Cardiac muscle cell (in vitro differentiated cells and primary cell): ENCODE results near the gene S1PR3. TPM values are rescaled to one million over a fixed set of nuclear protein-coding genes. Genes with fewer than 3 reads are reported as not detected.
A peak's percentile ranks its signal among the peaks of the same experiment; 100 is the strongest.

Experiments
- DNase-seq, 2 donors: peaks; one replicate each; pipeline versions ENCODE4 v3.0.0 to v3.0.0-alpha.2; 2010 to 2017; ENCODE audit warnings: low read depth in 1 of 2, low spot score in 1 of 2
- H3K27ac ChIP-seq: fragments of 200-600 bp; sonication (generic); 2 replicates; pipeline ENCODE4 v1.5.1; 2016
- H3K27me3 ChIP-seq: fragments of 200-600 bp; sonication (generic); 2 replicates; pipeline ENCODE4 v1.6.0; 2016; ENCODE audit warnings: control low read depth
- H3K36me3 ChIP-seq: fragments of 200-600 bp; sonication (generic); 2 replicates; pipeline ENCODE4 v1.5.1; 2016; ENCODE audit warnings: control low read depth
- H3K4me1 ChIP-seq: fragments of 200-600 bp; sonication (generic); 2 replicates; pipeline ENCODE4 v1.8.1; 2017; ENCODE audit warnings: low read depth, mild to moderate bottlenecking, mixed run types
- H3K4me3 ChIP-seq: fragments of 200-600 bp; sonication (generic); 2 replicates; pipeline ENCODE4 v1.5.1; 2016; ENCODE audit warnings: mild to moderate bottlenecking
- H3K9me3 ChIP-seq: fragments of 200-600 bp; sonication (generic); 2 replicates; pipeline ENCODE4 v1.5.1; 2017; ENCODE audit warnings: low read depth, mild to moderate bottlenecking, control low read depth
- CTCF ChIP-seq: IDR thresholded peaks from 2 replicates; pipeline ENCODE4 v1.5.1; 2012; ENCODE audit warnings: low read depth, mild to moderate bottlenecking, low read length
- polyA plus RNA-seq: library from polyadenylated mRNA; unstranded; fragments of >200 nt; fragmentation: Nextera tagmentation; extraction: Ambion mirVana; gene quantifications from 2 replicates; pipeline ENCODE4 v1.2.1, GENCODE V29; 2016
- total RNA-seq: library from RNA; depleted of rRNA; stranded (reverse); fragments of >200 nt; gene quantifications from 2 replicates; pipeline ENCODE4 v1.2.3, GENCODE V29; 2016

The S1PR3 gene
- total and polyA plus RNA-seq, 2 experiments from 2014 or later, result 10.9 to 11.3 TPM

GRCh38 chr9:88988796-88989641 lies 2.2 kb upstream of the S1PR3 start:
- DNase-seq, result peak in 1 of 2 donors; percentile 80
- Histone ChIP-seq H3K27me3 (no peaks in the 10 kb centered on the region), H3K9me3 (no peaks in the 10 kb centered on the region), H3K27ac (no peak overlapping the region), H3K4me1 (peaks cover 14% of the 10 kb centered on the region), H3K36me3 (no peaks in the 10 kb centered on the region), H3K4me3 (no peak overlapping the region)
- TF ChIP-seq CTCF, result no peak

GRCh38 chr9:88990041-88990728 lies 1.1 kb upstream of the S1PR3 start:
- Histone ChIP-seq H3K36me3 (no peaks in the 10 kb centered on the region), H3K4me1 (peaks cover 14% of the 10 kb centered on the region), H3K9me3 (no peaks in the 10 kb centered on the region), H3K27me3 (no peaks in the 10 kb centered on the region), H3K4me3 (peak overlapping the region; percentile 74), H3K27ac (no peak overlapping the region)
- DNase-seq, result peak in 1 of 2 donors; percentile 31
- TF ChIP-seq CTCF, result no peak

GRCh38 chr9:88990729-88991065 lies 571 bp upstream of the S1PR3 start:
- H3K4me3 ChIP-seq, result peak overlapping the region; percentile 74
- no peaks in the 10 kb centered on the region for H3K27me3 ChIP-seq
- no peaks in the 10 kb centered on the region for H3K9me3 ChIP-seq
- peaks cover 14% of the 10 kb centered on the region for H3K4me1 ChIP-seq
- H3K27ac ChIP-seq, result peak overlapping the region; percentile 29
- no peaks in the 10 kb centered on the region for H3K36me3 ChIP-seq
- TF ChIP-seq CTCF, result no peak
- DNase-seq, result peak in 1 of 2 donors; percentile 73

- Histone ChIP-seq H3K36me3 (no peaks in the 10 kb centered on the region), H3K27me3 (no peaks in the 10 kb centered on the region), H3K27ac (no peak overlapping the region), H3K9me3 (no peaks in the 10 kb centered on the region), H3K4me1 (peaks cover 14% of the 10 kb centered on the region), H3K4me3 (peak overlapping the region; percentile 74)
- no peak for TF ChIP-seq CTCF
- DNase-seq, result no peak
These were observed 1.3 kb downstream of the S1PR3 start for GRCh38 chr9:88992556-88992955.

GRCh38 chr9:88993327-88993726 lies 2.1 kb downstream of the S1PR3 start:
- peak in 1 of 2 donors; percentile 68 for DNase-seq
- Histone ChIP-seq H3K9me3 (no peaks in the 10 kb centered on the region), H3K27ac (no peak overlapping the region), H3K4me1 (peaks cover 14% of the 10 kb centered on the region), H3K4me3 (no peak overlapping the region), H3K27me3 (no peaks in the 10 kb centered on the region), H3K36me3 (no peaks in the 10 kb centered on the region)
- TF ChIP-seq CTCF, result no peak
